Right atrium auricular region (tissue), 2 donors: ENCODE data around the gene ARMC3. TPM values are rescaled to one million over a fixed set of nuclear protein-coding genes. Genes with fewer than 3 reads are reported as not detected.
A peak's percentile ranks its signal among the peaks of the same experiment; 100 is the strongest.

Experiments used
- DNase-seq: peaks from one replicate; pipeline ENCODE4 v3.0.0-alpha.2; 2019; ENCODE audit warnings: low spot score
- H3K27ac ChIP-seq, 2 donors: fragments of 200-600 bp; sonication (generic); 1 replicate in 1 of 2; 2 replicates in 1 of 2; pipeline ENCODE4 v1.5.1; 2016 to 2019
- H3K27me3 ChIP-seq, 2 donors: fragments of 200-600 bp; sonication (generic); one replicate each; pipeline versions ENCODE4 v1.5.1 to v1.6.0; 2017 to 2019
- H3K36me3 ChIP-seq: fragments of 200-600 bp; sonication (generic); one replicate; pipeline ENCODE4 v1.5.1; 2016
- H3K4me1 ChIP-seq, 2 donors: fragments of 200-600 bp; sonication (generic); one replicate each; pipeline versions ENCODE4 v1.5.1 to v1.6.0; 2017 to 2019
- H3K4me3 ChIP-seq, 2 donors: fragments of 200-600 bp; sonication (generic); 1 replicate in 1 of 2; 2 replicates in 1 of 2; pipeline ENCODE4 v1.5.1; 2017 to 2019; ENCODE audit warnings: mild to moderate bottlenecking in 1 of 2, moderate library complexity in 1 of 2
- H3K9me3 ChIP-seq, 2 donors: fragments of 200-600 bp; sonication (generic); one replicate each; pipeline ENCODE4 v1.5.1; 2019
- CTCF ChIP-seq, 2 donors: fragments of 200-600 bp; sonication (generic); IDR thresholded peaks; one replicate each; pipeline ENCODE4 v1.5.1; 2019; ENCODE audit warnings: antibody characterized with exemption in 2 of 2
- total RNA-seq, 2 donors: library from RNA; depleted of rRNA; stranded (reverse); fragments of >200 nt; gene quantifications; one replicate each; pipeline ENCODE4 v1.1.0, GENCODE V29; 2016

ARMC3 gene
- total RNA-seq: not detected

GRCh38 chr10:22927661-22928403 is at the start of gene ARMC3:
ARMC3 (plus strand) TSS chr10:22928053; CDS start chr10:22931997, 3,944 bp downstream.
- H3K4me3 ChIP-seq: peak within 1 kb of the TSS; percentile 42 to 53
- peaks cover 0 to 10% of the 10 kb centered on the region in 2 donors for H3K4me1 ChIP-seq
- no peaks in the 10 kb centered on the region for H3K36me3 ChIP-seq
- no peaks in the 10 kb centered on the region for H3K9me3 ChIP-seq
- no peak for TF ChIP-seq CTCF (IDR thresholded peaks at IDR 0.05)
- H3K27me3 ChIP-seq: no peaks in the 10 kb centered on the region
- peak; percentile 69 for DNase-seq
- H3K27ac ChIP-seq: no peak within 1 kb of the TSS

- H3K36me3 ChIP-seq: no peaks in the 10 kb centered on the region
- H3K27me3 ChIP-seq: no peaks in the 10 kb centered on the region
- no peak overlapping the region for H3K4me3 ChIP-seq
- H3K4me1 ChIP-seq: no peaks in the 10 kb centered on the region
- DNase-seq: no peak
- no peak for TF ChIP-seq CTCF (IDR thresholded peaks at IDR 0.05)
- no peak overlapping the region for H3K27ac ChIP-seq
- H3K9me3 ChIP-seq: peaks cover 0 to 23% of the 10 kb centered on the region in 2 donors
These were observed 36.1 kb upstream of the ARMC3 start for GRCh38 chr10:22891797-22892196.

- H3K27ac ChIP-seq: no peak overlapping the region
- H3K4me3 ChIP-seq: no peak overlapping the region
- peaks cover 0 to 23% of the 10 kb centered on the region in 2 donors for H3K9me3 ChIP-seq
- no peak for DNase-seq
- TF ChIP-seq CTCF (IDR thresholded peaks at IDR 0.05): no peak
- no peaks in the 10 kb centered on the region for H3K27me3 ChIP-seq
- no peaks in the 10 kb centered on the region for H3K4me1 ChIP-seq
- no peaks in the 10 kb centered on the region for H3K36me3 ChIP-seq
These were observed 34.1 kb upstream of the ARMC3 start for GRCh38 chr10:22893781-22894180.

- no peaks in the 10 kb centered on the region for H3K4me1 ChIP-seq
- no peak overlapping the region for H3K27ac ChIP-seq
- no peak for DNase-seq
- no peaks in the 10 kb centered on the region for H3K36me3 ChIP-seq
- no peaks in the 10 kb centered on the region for H3K27me3 ChIP-seq
- H3K9me3 ChIP-seq: peaks cover 0 to 23% of the 10 kb centered on the region in 2 donors
- H3K4me3 ChIP-seq: no peak overlapping the region
- no peak for TF ChIP-seq CTCF (IDR thresholded peaks at IDR 0.05)
These were observed 33.1 kb upstream of the ARMC3 start for GRCh38 chr10:22894714-22895113.

- no peak overlapping the region for H3K4me3 ChIP-seq
- H3K27me3 ChIP-seq: no peaks in the 10 kb centered on the region
- no peak overlapping the region for H3K27ac ChIP-seq
- DNase-seq: no peak
- H3K4me1 ChIP-seq: no peaks in the 10 kb centered on the region
- H3K36me3 ChIP-seq: no peaks in the 10 kb centered on the region
- peaks cover 0 to 23% of the 10 kb centered on the region in 2 donors for H3K9me3 ChIP-seq
- TF ChIP-seq CTCF (IDR thresholded peaks at IDR 0.05): no peak
These were observed 32.6 kb upstream of the ARMC3 start for GRCh38 chr10:22895252-22895651.

- H3K27ac ChIP-seq: no peak overlapping the region
- H3K9me3 ChIP-seq: peaks cover 0 to 7% of the 10 kb centered on the region in 2 donors
- no peaks in the 10 kb centered on the region for H3K27me3 ChIP-seq
- no peak overlapping the region for H3K4me3 ChIP-seq
- no peaks in the 10 kb centered on the region for H3K4me1 ChIP-seq
- no peak for TF ChIP-seq CTCF (IDR thresholded peaks at IDR 0.05)
- no peaks in the 10 kb centered on the region for H3K36me3 ChIP-seq
- no peak for DNase-seq
These were observed 30.5 kb upstream of the ARMC3 start for GRCh38 chr10:22897371-22897770.
